H1 (cell line): ENCODE data around the gene DYRK1A.

Experiments
- BRCA1 ChIP-seq: IDR thresholded peaks from 2 replicates; pipeline ENCODE4 v1.6.1; 2012; ENCODE audit warnings: low read depth, low read length, improper control_type of control experiment
- CTCF ChIP-seq, 3 experiments: IDR thresholded peaks; 1 replicate in 2 of 3; 2 replicates in 1 of 3; pipeline versions ENCODE4 v1.5.1 to v1.6.1; 2011; ENCODE audit warnings: low read length in 3 of 3, mild to moderate bottlenecking in 3 of 3, inconsistent platforms in 2 of 3, low read depth in 1 of 3, moderate library complexity in 1 of 3; ENCODE audit not compliant: insufficient read depth in 1 of 3; ENCODE audit errors: control extremely low read depth in 1 of 3
- MAX ChIP-seq: IDR thresholded peaks from 2 replicates; pipeline ENCODE4 v1.6.1; 2012; ENCODE audit warnings: inconsistent platforms
- POLR2A ChIP-seq, 2 experiments: IDR thresholded peaks; 1 replicate in 1 of 2; 2 replicates in 1 of 2; pipeline ENCODE4 v1.6.1; 2011; ENCODE audit warnings: low read depth in 2 of 2, low read length in 2 of 2, mild to moderate bottlenecking in 2 of 2; ENCODE audit errors: control extremely low read depth in 1 of 2
- RAD21 ChIP-seq, 2 experiments: IDR thresholded peaks in 1 of 2; conservative IDR thresholded peaks in 1 of 2; 2 replicates each; pipeline ENCODE4 v1.6.1; 2011; ENCODE audit warnings: low read depth in 2 of 2, low read length in 2 of 2, improper control_type of control experiment in 1 of 2, inconsistent platforms in 1 of 2, mild to moderate bottlenecking in 1 of 2, moderate library complexity in 1 of 2
- SRF ChIP-seq: IDR thresholded peaks from 2 replicates; pipeline ENCODE4 v1.6.1; 2011; ENCODE audit warnings: mild to moderate bottlenecking, low read depth, low read length, moderate library complexity
- TAF7 ChIP-seq: optimal IDR thresholded peaks from 2 replicates; pipeline ENCODE3; 2011; ENCODE audit warnings: low read depth, mild to moderate bottlenecking, inconsistent platforms, low read length, moderate library complexity, borderline replicate concordance
- USF2 ChIP-seq: IDR thresholded peaks from 2 replicates; pipeline ENCODE4 v1.6.1; 2011; ENCODE audit warnings: low read length, improper control_type of control experiment
- ZNF274 ChIP-seq: IDR thresholded peaks from 2 replicates; pipeline ENCODE4 v1.7.0; 2012; ENCODE audit warnings: low read length, borderline replicate concordance; ENCODE audit errors: extremely low read depth

DNA sequence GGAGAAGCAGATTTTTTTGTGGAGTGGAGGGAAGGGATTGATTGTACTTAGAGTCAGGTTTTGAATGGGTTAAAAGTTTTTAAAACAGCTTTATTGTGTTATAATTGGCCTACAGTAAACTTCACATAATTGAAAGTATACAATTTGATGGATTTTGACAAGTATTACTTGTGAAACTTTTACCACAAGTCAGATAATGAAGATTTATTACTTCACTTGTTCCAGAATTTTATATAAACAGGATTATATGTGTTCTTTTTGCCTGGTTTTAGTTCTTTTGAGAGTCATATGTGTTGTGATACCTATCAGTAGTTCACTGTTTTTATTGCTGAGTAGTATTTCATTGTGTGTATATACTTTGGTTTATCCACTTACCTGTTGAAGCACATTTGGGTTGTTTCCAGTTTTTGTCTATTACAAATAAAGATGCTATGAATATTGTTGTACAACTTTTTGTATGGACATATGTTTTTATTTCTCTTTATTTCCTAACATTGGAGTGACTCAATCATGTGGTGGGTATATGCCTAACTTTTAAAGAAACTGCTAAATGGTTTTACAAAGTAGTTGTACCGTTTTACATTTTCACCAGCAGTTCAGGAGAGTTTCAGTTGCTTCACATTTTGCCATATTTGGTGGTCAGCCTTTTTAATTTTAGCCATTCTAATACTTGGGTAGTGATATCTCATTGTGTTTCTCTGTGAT, 71.0 kb downstream of the DYRK1A start:
- no peak for TF ChIP-seq CTCF (IDR thresholded peaks at IDR 0.05; ENCODE audit: control extremely low read depth in 1 of 3, insufficient read depth in 1 of 3, low read depth in 1 of 3, low read length in 3 of 3)
- TF ChIP-seq USF2 = no peak
- TF ChIP-seq ZNF274 = no peak
- no peak for TF ChIP-seq SRF
- TF ChIP-seq POLR2A (IDR thresholded peaks at IDR 0.05; ENCODE audit: control extremely low read depth in 1 of 2, low read depth in 2 of 2, low read length in 2 of 2) = no peak
- no peak for TF ChIP-seq BRCA1
- no peak for TF ChIP-seq TAF7
- no peak for TF ChIP-seq MAX
- no peak for TF ChIP-seq RAD21 (IDR thresholded peaks at IDR 0.05 in 1 of 2, conservative IDR thresholded peaks at IDR 0.05 in 1 of 2; ENCODE audit: low read depth in 2 of 2, low read length in 2 of 2)
